K562 (cell line): ENCODE data around the gene ZNRF1. TPM values are rescaled to one million over a fixed set of nuclear protein-coding genes. Genes with fewer than 3 reads are reported as not detected.

Experiments
- ARID3B ChIP-seq: fragments of 250-450 bp; sonication (Bioruptor Pico); IDR thresholded peaks from 2 replicates; pipeline ENCODE4 v1.4.0; 2020; ENCODE audit warnings: borderline replicate concordance
- DACH1 ChIP-seq: fragments of 450-650 bp; IDR thresholded peaks from 2 replicates; pipeline ENCODE4 v1.6.1; 2018; ENCODE audit not compliant: partially characterized antibody
- E2F1 ChIP-seq: sonication (generic); formaldehyde crosslinking; IDR thresholded peaks from 2 replicates; pipeline ENCODE4 v1.8.1; 2023; ENCODE audit warnings: mild to moderate bottlenecking, missing genetic modification reagents, moderate library complexity
- E2F3 ChIP-seq: fragments of 250-450 bp; sonication (Bioruptor Pico); IDR thresholded peaks from 2 replicates; pipeline ENCODE4 v1.4.0; 2020; ENCODE audit warnings: mild to moderate bottlenecking
- E2F4 ChIP-seq: sonication (generic); formaldehyde crosslinking; IDR thresholded peaks from 2 replicates; pipeline ENCODE4 v1.8.0; 2022; ENCODE audit warnings: mild to moderate bottlenecking, low read depth, missing genetic modification reagents
- HIVEP1 ChIP-seq: fragments of 250-450 bp; sonication (Bioruptor Pico); IDR thresholded peaks from 2 replicates; pipeline ENCODE4 v1.4.0; 2020; ENCODE audit warnings: mild to moderate bottlenecking
- MEF2D ChIP-seq: conservative IDR thresholded peaks from 2 replicates; pipeline ENCODE4 v1.6.1; 2016; ENCODE audit warnings: low read depth, missing genetic modification characterization, missing compliant biosample characterization
- MTA1 ChIP-seq: fragments of 450-650 bp; IDR thresholded peaks from 2 replicates; pipeline ENCODE4 v1.6.1; 2017; ENCODE audit warnings: borderline replicate concordance
- NFXL1 ChIP-seq: fragments of 450-650 bp; formaldehyde crosslinking; IDR thresholded peaks from 2 replicates; pipeline ENCODE4 v1.4.0; 2021; ENCODE audit warnings: mild to moderate bottlenecking
- SNRNP70 ChIP-seq: fragments of 200-400 bp; formaldehyde crosslinking; optimal IDR thresholded peaks from 2 replicates; pipeline ENCODE3; 2017; ENCODE audit warnings: low read depth, low read length
- TEAD2 ChIP-seq: fragments of 450-650 bp; IDR thresholded peaks from 2 replicates; pipeline ENCODE4 v1.6.1; 2016; ENCODE audit warnings: missing genetic modification characterization, control low read depth, missing compliant biosample characterization
- ZMIZ1 ChIP-seq, 2 experiments: fragments of 150-350 bp in 1 of 2; IDR thresholded peaks; 2 replicates each; pipeline ENCODE4 v1.6.1; 2012 to 2016; ENCODE audit warnings: low read depth in 2 of 2, low read length in 2 of 2, mild to moderate bottlenecking in 1 of 2, moderate library complexity in 1 of 2
- ZNF592 ChIP-seq: fragments of 450-650 bp; IDR thresholded peaks from 2 replicates; pipeline ENCODE4 v1.6.1; 2017; ENCODE audit warnings: antibody characterized with exemption, mild to moderate bottlenecking
- ZNF780A ChIP-seq: fragments of 250-450 bp; sonication (Bioruptor Pico); IDR thresholded peaks from 2 replicates; pipeline ENCODE4 v1.5.0; 2021; ENCODE audit warnings: mild to moderate bottlenecking
- polyA plus RNA-seq, 8 experiments: library from polyadenylated mRNA; depleted of rRNA in 4 of 8; stranded (reverse) in 5 of 8; unstranded in 3 of 8; fragments of >200 nt; fragmentation: Nextera tagmentation in 2 of 8; fragmentation: Illumina TruSeq in 1 of 8; extraction: Ambion mirVana in 2 of 8; extraction: Trizol in 1 of 8; gene quantifications; 2 replicates each; pipeline versions ENCODE4 v1.2.1 to v1.2.3, GENCODE V29; 2011 to 2014; ENCODE audit warnings: inconsistent platforms in 1 of 8, missing spikeins in 1 of 8
- total RNA-seq, 7 experiments: library from RNA; depleted of rRNA in 6 of 7; stranded (reverse); fragments of >200 nt in 6 of 7; fragmentation: Illumina TruSeq in 2 of 7; extraction: Trizol in 2 of 7; gene quantifications; 2 replicates each; pipeline versions ENCODE4 v1.2.1 to v1.2.3, GENCODE V29; 2011 to 2021; ENCODE audit warnings: low replicate concordance in 1 of 7

ZNRF1 gene
- total and polyA plus RNA-seq, 9 of the 15 experiments (the other 6 are each of a cell fraction or from before 2014, with no cell fraction given), result 9.5 to 37.7 (median 20.0) TPM

- 0 out of 2 replicates have a peak, but pooled peaks have one; percentile 29 for TF ChIP-seq ARID3B
- no peak for TF ChIP-seq SNRNP70
- peak; percentile 24 for TF ChIP-seq DACH1
- TF ChIP-seq TEAD2 (tag), result no peak
- no peak for TF ChIP-seq ZNF780A (CRISPR knock-in tag)
- TF ChIP-seq MTA1, result no peak; the same call in 1 of the 2 replicates
- TF ChIP-seq ZNF592, result peak; percentile 92
- no peak for TF ChIP-seq NFXL1 (CRISPR knock-in tag)
- TF ChIP-seq MEF2D (tag), result no peak
- TF ChIP-seq ZMIZ1 (IDR thresholded peaks at IDR 0.05; ENCODE audit: low read depth in 2 of 2, low read length in 2 of 2), result 0 out of 4 replicates have a peak, but pooled peaks of 1 of the 2 experiments have one; percentile 31
- TF ChIP-seq E2F3 (CRISPR knock-in tag), result peak; percentile 22; the same call in 1 of the 2 replicates
- no peak for TF ChIP-seq HIVEP1 (CRISPR knock-in tag)
- TF ChIP-seq E2F4 (CRISPR knock-in tag), result no peak
- TF ChIP-seq E2F1 (CRISPR knock-in tag), result no peak
These were observed 76.3 kb downstream of the ZNRF1 start (continued) for GRCh38 chr16:75074920-75075687.
